ENCODE measurements around the gene NAP1L5. TPM values are rescaled to one million over a fixed set of nuclear protein-coding genes. Genes with fewer than 3 reads are reported as not detected.

Gene NAP1L5
- total RNA-seq, 1 donor = 10.4 TPM

GRCh38 chr4:88725143-88725542 lies 27.5 kb upstream of the NAP1L5 start:
- DNase-seq (ENCODE audit: low read depth) = no peak
- H3K4me3 ChIP-seq (ENCODE audit: low read depth, low read length) = no peak overlapping the region
- no peak for TF ChIP-seq CTCF (IDR thresholded peaks at IDR 0.05; ENCODE audit: insufficient read depth, low read depth, low read length)

GRCh38 chr4:88724406-88724805 lies 26.8 kb upstream of the NAP1L5 start:
- TF ChIP-seq CTCF (IDR thresholded peaks at IDR 0.05; ENCODE audit: insufficient read depth, low read depth, low read length) = no peak
- no peak for DNase-seq (ENCODE audit: low read depth)
- no peak overlapping the region for H3K4me3 ChIP-seq (ENCODE audit: low read depth, low read length)

- no peak overlapping the region for H3K4me3 ChIP-seq (ENCODE audit: low read depth, low read length)
- no peak for DNase-seq (ENCODE audit: low read depth)
- TF ChIP-seq CTCF (IDR thresholded peaks at IDR 0.05; ENCODE audit: insufficient read depth, low read depth, low read length) = no peak
These were observed 25.2 kb upstream of the NAP1L5 start for GRCh38 chr4:88722828-88723227.

GRCh38 chr4:88722276-88722780 lies 24.7 kb upstream of the NAP1L5 start:
- DNase-seq (ENCODE audit: low read depth) = no peak
- TF ChIP-seq CTCF (IDR thresholded peaks at IDR 0.05; ENCODE audit: insufficient read depth, low read depth, low read length) = no peak

GRCh38 chr4:88720451-88721428 lies 23.1 kb upstream of the NAP1L5 start:
- DNase-seq (ENCODE audit: low read depth) = no peak
- TF ChIP-seq CTCF (IDR thresholded peaks at IDR 0.05; ENCODE audit: insufficient read depth, low read depth, low read length) = no peak
- no peak overlapping the region for H3K4me3 ChIP-seq (ENCODE audit: low read depth, low read length)

More at GRCh38 chr4:88722276-88722780, 24.7 kb upstream of the NAP1L5 start:
- H3K4me3 ChIP-seq (ENCODE audit: low read depth, low read length) = no peak overlapping the region

- TF ChIP-seq CTCF (IDR thresholded peaks at IDR 0.05; ENCODE audit: insufficient read depth, low read depth, low read length) = no peak
- DNase-seq (ENCODE audit: low read depth) = no peak
- H3K4me3 ChIP-seq (ENCODE audit: low read depth, low read length) = no peak overlapping the region
These were observed 21.8 kb upstream of the NAP1L5 start for GRCh38 chr4:88719381-88719780.

Data from fibroblast of villous mesenchyme (primary cell).